GM12892 (cell line): ENCODE results near the gene METTL25.

ENCODE experiments used
- DNase-seq: peaks from one replicate; pipeline ENCODE4 v3.0.0; 2011; ENCODE audit not compliant: insufficient read length
- FAIRE-seq: peaks from 2 replicates; lab custom pipeline; 2011; peaks lifted over from hg19 to GRCh38; lab: Jason Lieb, UNC
- POLR2A ChIP-seq: IDR thresholded peaks from 2 replicates; pipeline ENCODE4 v1.6.1; 2011; ENCODE audit warnings: low read depth, low read length, control low read depth
- POLR2AphosphoS5 ChIP-seq: IDR thresholded peaks from 2 replicates; pipeline ENCODE4 v1.6.1; 2011; ENCODE audit warnings: low read depth, low read length, control low read depth
- TAF1 ChIP-seq: IDR thresholded peaks from 2 replicates; pipeline ENCODE4 v1.6.1; 2011; ENCODE audit warnings: low read depth, mild to moderate bottlenecking, control low read depth, low read length, borderline replicate concordance

Gene METTL25

GRCh38 chr12:82411546-82412230 lies 53.4 kb downstream of the METTL25 start:
- TF ChIP-seq TAF1: no peak
- no peak for TF ChIP-seq POLR2A
- no peak for TF ChIP-seq POLR2AphosphoS5
- DNase-seq (no peak), FAIRE-seq (no peak)

- TF ChIP-seq POLR2A (no peak), POLR2AphosphoS5 (no peak)
- no peak for DNase-seq
- no peak for FAIRE-seq
Observed at GRCh38 chr12:82412246-82412645, 53.9 kb downstream of the METTL25 start.

- FAIRE-seq: no peak
- TF ChIP-seq TAF1: no peak
- no peak for TF ChIP-seq POLR2A
- TF ChIP-seq POLR2AphosphoS5: no peak
- DNase-seq: no peak
Observed at GRCh38 chr12:82414044-82414443, 55.7 kb downstream of the METTL25 start.

- FAIRE-seq: no peak
- no peak for TF ChIP-seq TAF1
- TF ChIP-seq POLR2A: no peak
- no peak for TF ChIP-seq POLR2AphosphoS5
- DNase-seq: no peak
Observed at GRCh38 chr12:82414926-82415325, 56.6 kb downstream of the METTL25 start.

GRCh38 chr12:82415402-82415801 lies 57.1 kb downstream of the METTL25 start:
- DNase-seq: no peak
- TF ChIP-seq POLR2A (no peak), TAF1 (no peak), POLR2AphosphoS5 (no peak)
- FAIRE-seq: no peak

GRCh38 chr12:82425241-82425640 lies 66.9 kb downstream of the METTL25 start:
- TF ChIP-seq TAF1 (no peak), POLR2AphosphoS5 (no peak), POLR2A (no peak)
- no peak for DNase-seq
- no peak for FAIRE-seq

- FAIRE-seq: no peak
- no peak for TF ChIP-seq POLR2AphosphoS5
- no peak for TF ChIP-seq TAF1
- no peak for TF ChIP-seq POLR2A
- no peak for DNase-seq
Observed at GRCh38 chr12:82426081-82426480, 67.8 kb downstream of the METTL25 start.

GRCh38 chr12:82426586-82426985 lies 68.3 kb downstream of the METTL25 start:
- no peak for FAIRE-seq
- TF ChIP-seq POLR2AphosphoS5: no peak
- no peak for TF ChIP-seq POLR2A
- TF ChIP-seq TAF1: no peak
- no peak for DNase-seq

GRCh38 chr12:82430541-82431145 lies 72.3 kb downstream of the METTL25 start:
- no peak for FAIRE-seq
- no peak for DNase-seq

GRCh38 chr12:82434392-82434911 lies 76.1 kb downstream of the METTL25 start:
- DNase-seq (no peak), FAIRE-seq (no peak)
- TF ChIP-seq TAF1 (no peak), POLR2AphosphoS5 (no peak), POLR2A (no peak)

More at GRCh38 chr12:82430541-82431145, 72.3 kb downstream of the METTL25 start:
- no peak for TF ChIP-seq POLR2AphosphoS5
- no peak for TF ChIP-seq TAF1
- TF ChIP-seq POLR2A: no peak

- DNase-seq (no peak), FAIRE-seq (no peak)
- TF ChIP-seq TAF1 (no peak), POLR2AphosphoS5 (no peak), POLR2A (no peak)
Observed at GRCh38 chr12:82436354-82436753, 78.0 kb downstream of the METTL25 start.

GRCh38 chr12:82437744-82438143 lies 79.4 kb downstream of the METTL25 start:
- DNase-seq: no peak
- no peak for TF ChIP-seq POLR2A
- TF ChIP-seq TAF1: no peak
- TF ChIP-seq POLR2AphosphoS5: no peak
- no peak for FAIRE-seq
